ENCODE results near the gene CAPN2. TPM values are rescaled to one million over a fixed set of nuclear protein-coding genes. Genes with fewer than 3 reads are reported as not detected.

CAPN2 gene
- total RNA-seq, 1 experiment from 2014 or later: 513 TPM

DNA sequence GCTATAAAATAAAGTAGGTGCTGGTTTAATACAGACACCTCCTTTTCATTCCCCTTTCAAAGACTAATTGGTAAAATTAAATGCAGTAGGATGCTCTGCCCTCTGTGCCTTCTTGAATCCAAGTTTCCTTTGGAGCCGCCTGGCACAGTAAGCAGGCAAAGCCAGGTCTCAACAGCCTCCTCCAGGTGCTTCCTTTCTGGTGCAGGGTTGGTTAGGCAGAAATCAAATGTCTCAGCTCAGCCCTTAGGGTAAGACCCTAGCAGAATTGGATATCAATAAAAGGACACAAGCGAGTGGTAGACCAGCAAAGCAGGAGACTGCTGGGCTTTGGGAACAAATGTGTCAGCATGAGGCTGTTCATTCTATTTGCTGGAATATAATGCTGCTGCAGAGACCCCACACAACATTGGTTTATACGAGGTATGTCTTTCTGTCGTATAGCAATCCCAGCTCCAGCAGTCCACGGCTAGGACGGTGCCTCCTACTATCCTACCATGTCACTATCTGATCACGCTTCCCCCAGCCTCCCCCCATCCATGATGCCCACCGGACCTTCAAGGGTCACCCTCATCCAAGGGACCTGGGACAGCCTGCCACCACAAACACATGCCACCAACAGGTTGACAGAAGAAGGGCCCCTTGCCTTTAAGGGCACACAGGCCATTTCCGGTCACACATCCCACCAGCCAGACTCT, 58.4 kb downstream of the CAPN2 start:
- ChIA-PET CTCF (interaction anchor here (0.6 to 5.3 kb wide), 22 partner anchors 8 to 1953 kb away, joined by 3 to 41 read pairs (median 4); partner anchors contain the start of gene CAPN2), POLR2A (interaction anchor here (0.6 to 8.7 kb wide), 34 partner anchors 9 to 1060 kb away, joined by 3 to 71 read pairs (median 5); partner anchors contain the start of genes CAPN2, NVL and TP53BP2)
- TF ChIP-seq, protein P1, sequence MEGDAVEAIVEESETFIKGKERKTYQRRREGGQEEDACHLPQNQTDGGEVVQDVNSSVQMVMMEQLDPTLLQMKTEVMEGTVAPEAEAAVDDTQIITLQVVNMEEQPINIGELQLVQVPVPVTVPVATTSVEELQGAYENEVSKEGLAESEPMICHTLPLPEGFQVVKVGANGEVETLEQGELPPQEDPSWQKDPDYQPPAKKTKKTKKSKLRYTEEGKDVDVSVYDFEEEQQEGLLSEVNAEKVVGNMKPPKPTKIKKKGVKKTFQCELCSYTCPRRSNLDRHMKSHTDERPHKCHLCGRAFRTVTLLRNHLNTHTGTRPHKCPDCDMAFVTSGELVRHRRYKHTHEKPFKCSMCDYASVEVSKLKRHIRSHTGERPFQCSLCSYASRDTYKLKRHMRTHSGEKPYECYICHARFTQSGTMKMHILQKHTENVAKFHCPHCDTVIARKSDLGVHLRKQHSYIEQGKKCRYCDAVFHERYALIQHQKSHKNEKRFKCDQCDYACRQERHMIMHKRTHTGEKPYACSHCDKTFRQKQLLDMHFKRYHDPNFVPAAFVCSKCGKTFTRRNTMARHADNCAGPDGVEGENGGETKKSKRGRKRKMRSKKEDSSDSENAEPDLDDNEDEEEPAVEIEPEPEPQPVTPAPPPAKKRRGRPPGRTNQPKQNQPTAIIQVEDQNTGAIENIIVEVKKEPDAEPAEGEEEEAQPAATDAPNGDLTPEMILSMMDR (IDR thresholded peaks at IDR 0.05; ENCODE audit: unreplicated experiment): no peak
- no peak for DNase-seq (ENCODE audit: unreplicated experiment)
- H3K4me1 Mint-ChIP-seq (ENCODE audit: insufficient read depth, unreplicated experiment): peaks cover 56% of the 10 kb centered on the region
- intact Hi-C loops (cut with micrococcal nuclease): no loop called here
- no peaks in the 10 kb centered on the region for H3K27me3 Mint-ChIP-seq (ENCODE audit: insufficient read depth, unreplicated experiment)
- H3K9me3 Mint-ChIP-seq (ENCODE audit: unreplicated experiment): no peaks in the 10 kb centered on the region
- H3K27ac Mint-ChIP-seq (ENCODE audit: low read depth, unreplicated experiment): peak overlapping the region; percentile 92
- H3K4me3 Mint-ChIP-seq (ENCODE audit: unreplicated experiment): peak overlapping the region; percentile 52
- BruUV-seq (replicated peaks): no TSS peak
- H3K36me3 Mint-ChIP-seq (ENCODE audit: insufficient read depth, unreplicated experiment): peaks cover 89% of the 10 kb centered on the region

DNA sequence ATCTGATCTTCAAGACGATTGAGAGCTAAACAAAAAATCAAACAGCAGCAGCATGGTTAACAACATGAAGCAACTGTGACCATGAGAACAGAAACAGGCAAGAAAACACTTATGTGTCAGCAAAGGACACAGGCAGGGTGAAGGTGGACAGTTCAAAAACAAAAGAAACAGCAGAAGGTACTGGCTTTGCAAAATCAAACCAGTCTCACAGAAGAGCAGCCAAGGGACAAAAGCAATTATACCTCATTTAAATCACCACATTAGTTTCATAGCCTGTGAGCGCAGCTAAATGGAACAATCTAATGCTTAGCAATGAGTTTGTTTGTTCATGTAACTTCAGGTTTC, 59.1 kb downstream of the CAPN2 start:
- intact Hi-C loops (cut with micrococcal nuclease): no loop called here
- CTCF ChIA-PET: interaction anchor here (0.6 to 5.3 kb wide), 20 partner anchors 8 to 1953 kb away, joined by 3 to 41 read pairs (median 5); partner anchors contain the start of gene CAPN2
- Mint-ChIP-seq H3K4me3 (ENCODE audit: unreplicated experiment) (peak overlapping the region; percentile 52), H3K4me1 (ENCODE audit: insufficient read depth, unreplicated experiment) (peaks cover 62% of the 10 kb centered on the region), H3K27ac (ENCODE audit: low read depth, unreplicated experiment) (peak overlapping the region; percentile 92), H3K9me3 (ENCODE audit: unreplicated experiment) (no peaks in the 10 kb centered on the region), H3K27me3 (ENCODE audit: insufficient read depth, unreplicated experiment) (no peaks in the 10 kb centered on the region), H3K36me3 (ENCODE audit: insufficient read depth, unreplicated experiment) (peaks cover 89% of the 10 kb centered on the region)
- BruUV-seq (replicated peaks): no TSS peak
- POLR2A ChIA-PET: interaction anchor here (0.6 to 8.7 kb wide), 38 partner anchors 8 to 1060 kb away, joined by 3 to 71 read pairs (median 5); partner anchors contain the start of genes CAPN2, NVL and TP53BP2
- TF ChIP-seq, protein P1 (IDR thresholded peaks at IDR 0.05; ENCODE audit: unreplicated experiment): no peak
- DNase-seq (ENCODE audit: unreplicated experiment): no peak

- peak; percentile 82 for DNase-seq (ENCODE audit: unreplicated experiment)
- TF ChIP-seq, protein P1 (IDR thresholded peaks at IDR 0.05; ENCODE audit: unreplicated experiment): no peak
- intact Hi-C loops (cut with micrococcal nuclease): loop anchor here (1.0 kb wide), 1 partner anchor 71 kb away; no protein-coding TSS in a partner anchor
- Mint-ChIP-seq H3K27ac (ENCODE audit: low read depth, unreplicated experiment) (peak overlapping the region; percentile 92), H3K36me3 (ENCODE audit: insufficient read depth, unreplicated experiment) (peaks cover 89% of the 10 kb centered on the region), H3K9me3 (ENCODE audit: unreplicated experiment) (no peaks in the 10 kb centered on the region), H3K4me1 (ENCODE audit: insufficient read depth, unreplicated experiment) (peaks cover 69% of the 10 kb centered on the region), H3K27me3 (ENCODE audit: insufficient read depth, unreplicated experiment) (no peaks in the 10 kb centered on the region), H3K4me3 (ENCODE audit: unreplicated experiment) (peak overlapping the region; percentile 52)
- POLR2A ChIA-PET: interaction anchor here (0.5 to 8.7 kb wide), 35 partner anchors 9 to 1061 kb away, joined by 3 to 71 read pairs (median 6); partner anchors contain the start of genes CAPN2 and TP53BP2
- CTCF ChIA-PET: interaction anchor here (0.6 to 5.3 kb wide), 20 partner anchors 8 to 682 kb away, joined by 3 to 41 read pairs (median 4); partner anchors contain the start of gene CAPN2
- no TSS peak for BruUV-seq (replicated peaks)
These were observed 59.8 kb downstream of the CAPN2 start for GRCh38 chr1:223771814-223772770.
